Measurements from ENCODE around the gene CNTN4.

Gene CNTN4

GRCh38 chr3:2153053-2153452 lies 54.4 kb downstream of the CNTN4 start:
- DNase-seq (ENCODE audit: low read depth, low spot score), result no peak

DNA sequence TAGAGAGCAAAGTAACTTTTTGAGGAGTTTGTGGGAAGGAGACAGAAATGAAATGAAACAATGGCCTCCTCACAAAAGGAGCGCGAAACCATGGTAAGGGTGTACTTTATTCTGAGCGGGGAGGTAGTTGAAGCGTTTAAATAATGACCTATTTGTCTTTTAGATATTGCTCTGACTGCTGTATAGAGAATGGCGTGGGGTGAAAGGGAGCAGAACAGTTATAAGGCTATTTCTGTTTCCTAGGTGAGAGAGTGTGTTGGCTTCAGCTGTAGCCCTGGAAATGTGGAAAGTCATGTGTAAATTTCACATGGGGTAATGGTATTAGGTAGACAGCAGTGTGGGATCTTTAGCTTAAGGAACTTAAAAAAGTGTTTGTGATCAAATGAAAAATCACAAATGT lies 54.9 kb downstream of the CNTN4 start:
- no peak for DNase-seq (ENCODE audit: low read depth, low spot score)

DNA sequence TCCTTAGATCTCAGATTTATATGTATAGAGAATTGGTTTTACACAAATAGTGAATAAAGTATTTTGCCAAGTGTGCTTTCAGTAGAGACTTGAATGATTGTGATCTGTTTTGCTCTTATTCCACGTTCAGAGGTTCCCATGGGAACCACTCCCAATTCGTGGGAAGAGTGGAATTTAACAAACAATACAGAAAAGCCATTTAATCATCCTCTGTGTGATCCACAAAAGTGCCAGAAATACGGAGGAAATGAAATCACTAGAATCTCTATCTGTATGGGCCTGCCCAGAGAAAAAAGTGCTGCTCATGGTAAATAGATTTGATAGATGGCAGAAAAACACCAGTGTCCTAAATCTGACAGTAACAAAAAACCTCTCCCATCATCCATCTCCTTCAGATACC lies 56.0 kb downstream of the CNTN4 start:
- no peak for DNase-seq (ENCODE audit: low read depth, low spot score)

GRCh38 chr3:2156244-2156847 lies 57.7 kb downstream of the CNTN4 start:
- no peak for DNase-seq (ENCODE audit: low read depth, low spot score)

DNA sequence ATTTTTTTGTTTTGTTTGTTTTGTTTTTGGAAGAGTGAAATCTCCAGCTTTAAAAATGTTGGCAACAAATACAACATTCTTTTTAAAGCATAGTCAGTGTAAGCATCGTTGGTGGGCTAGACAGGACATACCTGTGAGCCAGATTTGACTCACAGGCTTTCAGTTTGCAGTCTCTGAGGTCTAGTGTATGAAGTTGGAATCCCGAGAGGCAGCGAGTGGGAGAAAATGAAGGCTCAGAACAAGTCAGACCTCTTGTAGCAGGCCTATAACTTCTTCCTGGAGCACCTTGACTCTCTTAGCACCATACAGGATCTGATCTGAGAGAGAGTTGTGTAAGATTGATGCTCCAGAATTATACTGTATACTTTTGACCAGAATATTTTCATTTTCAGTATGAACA lies 60.2 kb downstream of the CNTN4 start:
- DNase-seq (ENCODE audit: low read depth, low spot score), result no peak

DNA sequence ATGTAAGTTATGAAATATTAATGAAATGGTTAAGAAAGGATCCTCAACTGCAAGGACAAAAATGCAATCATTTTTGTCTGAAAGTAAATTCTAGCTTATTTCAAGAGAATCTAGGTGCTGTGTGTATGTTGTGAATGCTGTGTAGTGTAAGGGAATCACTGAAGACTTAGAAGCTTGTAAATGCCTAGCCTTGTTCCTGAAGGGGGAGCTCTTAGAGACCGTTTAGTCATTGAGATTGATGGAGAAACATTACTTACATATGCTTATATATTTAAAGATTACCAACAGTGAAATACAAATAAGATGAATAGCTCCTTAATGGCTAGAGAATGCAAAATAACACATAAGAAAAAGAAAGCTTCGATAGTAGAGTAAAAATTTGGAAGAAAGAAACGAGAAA lies 67.9 kb downstream of the CNTN4 start:
- no peak for DNase-seq (ENCODE audit: low read depth, low spot score)

DNA sequence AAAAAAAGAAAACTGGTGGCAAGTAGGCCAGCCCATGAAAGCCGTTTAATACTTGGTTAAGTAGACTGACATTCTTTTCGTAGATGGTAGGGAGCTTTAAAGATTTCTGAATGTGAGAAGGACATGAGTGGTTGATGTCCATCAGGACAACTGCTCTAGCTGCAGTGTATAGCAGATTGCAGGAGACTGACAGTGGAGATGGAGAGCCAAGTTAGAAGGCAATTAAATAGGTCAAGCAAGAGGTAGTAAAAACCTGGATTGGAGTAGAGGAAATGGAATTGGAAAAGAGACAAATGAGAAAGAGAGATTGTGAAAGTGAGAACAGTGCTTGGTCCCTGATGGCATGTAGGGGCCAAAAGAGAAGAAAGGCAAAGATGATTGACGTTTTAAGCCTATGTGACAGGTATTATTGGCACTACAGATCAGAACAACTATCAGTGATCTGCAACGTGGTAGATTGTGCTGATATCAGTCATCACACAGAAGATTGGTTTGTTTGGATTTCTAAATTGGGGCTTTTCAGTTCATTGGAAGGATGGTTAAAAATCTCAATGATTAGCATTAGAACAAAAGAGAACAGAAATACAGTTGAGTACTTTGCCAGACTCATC lies 74.0 kb downstream of the CNTN4 start:
- DNase-seq (ENCODE audit: low read depth, low spot score), result no peak

DNA sequence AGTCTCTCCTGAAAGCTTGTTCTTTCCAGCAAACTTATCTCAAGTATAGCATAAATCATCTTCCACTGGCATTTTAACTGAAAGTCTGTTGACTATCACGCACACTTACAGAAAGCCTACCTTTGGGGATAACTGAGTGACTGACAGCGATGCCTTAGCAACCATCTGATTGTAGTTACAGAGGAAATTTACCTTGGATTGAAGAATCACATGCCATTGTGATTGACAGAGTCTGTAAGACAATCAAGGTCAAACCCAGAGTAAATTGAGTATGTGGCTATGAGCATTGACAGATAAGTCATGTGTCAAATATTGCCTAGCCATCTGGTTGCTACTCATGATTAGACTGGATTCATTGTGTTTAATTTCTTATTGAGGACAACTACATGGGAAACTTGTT lies 82.0 kb downstream of the CNTN4 start:
- DNase-seq (ENCODE audit: low read depth, low spot score), result no peak

DNA sequence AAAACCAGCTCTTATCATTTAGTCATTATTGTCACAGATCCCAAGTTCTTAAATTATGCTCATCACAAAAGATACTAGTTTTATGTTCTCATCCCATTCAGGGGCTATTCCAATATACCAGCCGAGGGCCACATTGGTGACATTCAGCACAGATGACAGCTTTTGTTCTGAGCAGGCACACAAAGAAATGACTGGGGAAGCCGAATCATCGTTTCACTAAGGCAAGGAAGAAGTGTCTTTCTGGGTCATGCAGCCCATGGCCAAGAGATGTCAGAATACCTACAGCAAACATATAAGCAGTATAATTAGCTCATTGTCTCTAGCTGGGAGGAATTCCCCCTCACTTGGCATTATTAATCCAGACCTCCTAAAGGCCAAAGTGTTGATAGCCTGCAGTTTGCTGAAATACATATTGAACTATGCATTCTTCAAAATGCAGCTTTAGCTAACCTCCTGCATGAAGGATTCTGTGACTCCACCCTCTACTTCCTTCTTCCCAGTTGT lies 100.2 kb downstream of the CNTN4 start:
- DNase-seq (ENCODE audit: low read depth, low spot score), result no peak

DNA sequence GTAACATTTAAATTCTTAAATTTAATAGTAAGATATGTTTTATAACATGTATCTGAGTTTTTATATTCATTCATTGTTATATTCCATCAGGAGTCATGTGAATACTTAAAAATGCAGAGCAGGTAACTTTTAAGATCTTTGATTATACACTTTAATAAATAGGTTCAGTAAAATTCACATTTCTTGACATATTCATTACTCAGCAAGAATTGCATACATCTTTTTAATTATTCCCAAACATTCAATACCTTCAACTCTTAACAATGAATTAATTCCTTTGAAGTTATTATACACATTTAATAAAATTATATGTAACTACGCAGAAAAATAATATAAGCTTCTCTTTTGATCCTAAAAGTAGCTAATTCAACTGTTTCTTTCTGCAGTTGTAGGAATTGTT lies 105.4 kb downstream of the CNTN4 start:
- DNase-seq (ENCODE audit: low read depth, low spot score), result no peak

DNA sequence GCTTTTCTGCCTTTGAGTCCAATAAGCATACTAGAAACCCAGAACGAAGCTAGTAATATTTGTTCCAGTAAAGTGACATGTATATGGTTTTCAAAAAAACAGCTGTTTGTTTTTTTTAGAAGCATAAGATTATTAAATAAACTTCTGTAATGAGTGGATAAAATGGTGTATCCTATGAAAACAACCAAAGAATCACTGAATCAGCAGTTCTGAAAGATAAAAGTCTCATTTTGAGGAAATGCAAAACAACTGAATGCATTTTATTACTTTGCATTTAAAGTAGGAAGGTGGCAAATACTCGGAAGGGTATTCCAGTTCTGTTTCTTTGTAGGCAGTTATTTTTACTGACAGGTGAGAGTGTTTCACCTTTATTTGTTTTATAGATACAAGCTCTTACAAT lies 107.0 kb downstream of the CNTN4 start:
- no peak for DNase-seq (ENCODE audit: low read depth, low spot score)

DNA sequence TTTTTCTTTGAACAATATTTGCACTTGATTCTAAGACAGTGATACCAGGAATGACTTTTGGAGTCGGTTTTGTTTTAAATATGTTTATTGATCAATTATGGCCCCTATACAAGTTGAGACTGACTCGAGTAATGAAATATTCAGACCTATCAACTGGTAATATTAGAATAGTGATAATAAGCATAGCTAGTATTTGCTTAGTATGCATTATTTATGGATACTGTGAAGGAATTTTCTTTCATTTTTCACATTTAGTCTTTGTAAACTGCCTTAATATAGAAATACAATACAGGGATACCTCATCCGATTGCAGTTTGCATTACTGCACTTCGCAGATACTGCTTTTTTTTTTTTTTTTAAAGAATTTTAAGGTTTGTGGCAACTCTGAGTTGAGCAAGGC lies 107.9 kb downstream of the CNTN4 start:
- DNase-seq (ENCODE audit: low read depth, low spot score), result no peak

GRCh38 chr3:2211568-2211967 lies 112.9 kb downstream of the CNTN4 start:
- DNase-seq (ENCODE audit: low read depth, low spot score), result no peak

DNA sequence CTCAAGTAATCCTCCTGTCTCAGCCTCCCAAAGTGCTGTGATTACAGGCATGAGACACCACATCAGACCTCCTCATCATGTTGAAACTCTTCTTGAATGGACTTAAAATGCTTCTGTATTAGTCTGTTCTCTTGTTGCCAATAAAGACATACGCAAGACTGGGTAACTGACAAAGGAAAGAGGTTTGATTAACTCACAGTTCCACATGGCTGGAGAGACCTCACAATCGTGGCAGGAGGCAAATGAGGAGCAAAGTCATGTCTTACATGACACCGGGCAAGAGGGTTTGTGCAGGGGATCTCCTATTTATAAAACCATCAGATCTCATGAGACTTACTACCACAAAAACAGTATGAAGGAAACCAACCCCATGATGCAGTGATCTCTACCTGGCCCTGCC lies 113.5 kb downstream of the CNTN4 start:
- DNase-seq (ENCODE audit: low read depth, low spot score), result no peak

GRCh38 chr3:2218375-2218774 lies 119.7 kb downstream of the CNTN4 start:
- no peak for DNase-seq (ENCODE audit: low read depth, low spot score)

DNA sequence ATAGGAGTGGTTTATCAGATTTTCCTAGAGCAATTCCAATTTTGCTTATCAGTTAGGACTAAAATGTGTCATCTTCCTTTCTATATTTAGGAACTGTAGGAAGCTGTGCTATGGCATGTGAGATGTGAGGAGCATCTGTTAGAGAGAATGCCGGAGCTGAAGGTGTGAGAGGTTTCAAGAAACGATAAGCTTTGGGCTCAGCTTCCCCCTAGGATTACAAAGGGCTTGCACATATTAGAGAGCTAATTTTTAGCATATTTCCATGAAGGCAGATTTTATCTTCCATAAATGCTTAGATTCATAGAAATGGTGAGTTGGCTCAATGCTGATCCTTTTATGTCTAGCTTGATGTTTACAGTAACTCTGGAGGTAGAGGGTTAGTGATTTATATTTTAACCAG lies 120.2 kb downstream of the CNTN4 start:
- no peak for DNase-seq (ENCODE audit: low read depth, low spot score)

DNA sequence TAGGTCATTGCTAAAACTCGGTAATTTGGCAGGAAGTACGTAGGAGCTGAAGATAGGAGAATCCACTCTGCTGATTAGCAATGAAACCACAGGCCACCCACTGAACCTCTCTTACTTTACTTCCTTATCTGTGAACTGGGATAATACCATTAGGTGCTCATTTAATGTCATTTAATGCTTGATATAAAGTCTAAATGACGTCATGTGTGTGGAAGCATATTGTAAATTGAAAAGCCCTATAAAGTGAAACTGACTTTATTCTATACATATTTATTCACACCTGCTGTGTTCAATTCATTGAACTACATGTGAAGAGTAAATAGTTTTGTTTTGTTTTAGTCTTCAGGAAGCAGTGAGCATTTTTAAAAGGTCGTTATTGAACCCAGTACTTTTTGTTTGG lies 137.5 kb downstream of the CNTN4 start:
- DNase-seq (ENCODE audit: low read depth, low spot score), result no peak

DNA sequence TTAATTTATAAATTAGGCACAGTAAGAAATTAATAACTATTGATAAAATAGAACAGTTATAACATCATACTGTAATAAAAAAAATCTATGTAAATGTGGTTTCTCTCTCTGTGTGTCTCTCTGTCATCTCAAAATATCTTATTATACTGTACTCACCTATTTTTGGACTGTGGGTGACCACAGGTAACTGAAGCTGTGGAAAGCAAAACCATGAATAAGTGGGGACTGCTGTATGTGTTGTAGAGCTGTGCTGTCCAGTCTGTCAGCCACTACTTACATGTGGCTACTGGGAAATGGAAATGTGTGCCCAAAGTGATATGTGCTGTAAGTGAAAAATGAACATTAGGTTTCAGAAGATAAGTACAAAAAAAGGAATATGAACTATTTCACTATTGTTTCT lies 145.5 kb downstream of the CNTN4 start:
- no peak for DNase-seq (ENCODE audit: low read depth, low spot score)

DNA sequence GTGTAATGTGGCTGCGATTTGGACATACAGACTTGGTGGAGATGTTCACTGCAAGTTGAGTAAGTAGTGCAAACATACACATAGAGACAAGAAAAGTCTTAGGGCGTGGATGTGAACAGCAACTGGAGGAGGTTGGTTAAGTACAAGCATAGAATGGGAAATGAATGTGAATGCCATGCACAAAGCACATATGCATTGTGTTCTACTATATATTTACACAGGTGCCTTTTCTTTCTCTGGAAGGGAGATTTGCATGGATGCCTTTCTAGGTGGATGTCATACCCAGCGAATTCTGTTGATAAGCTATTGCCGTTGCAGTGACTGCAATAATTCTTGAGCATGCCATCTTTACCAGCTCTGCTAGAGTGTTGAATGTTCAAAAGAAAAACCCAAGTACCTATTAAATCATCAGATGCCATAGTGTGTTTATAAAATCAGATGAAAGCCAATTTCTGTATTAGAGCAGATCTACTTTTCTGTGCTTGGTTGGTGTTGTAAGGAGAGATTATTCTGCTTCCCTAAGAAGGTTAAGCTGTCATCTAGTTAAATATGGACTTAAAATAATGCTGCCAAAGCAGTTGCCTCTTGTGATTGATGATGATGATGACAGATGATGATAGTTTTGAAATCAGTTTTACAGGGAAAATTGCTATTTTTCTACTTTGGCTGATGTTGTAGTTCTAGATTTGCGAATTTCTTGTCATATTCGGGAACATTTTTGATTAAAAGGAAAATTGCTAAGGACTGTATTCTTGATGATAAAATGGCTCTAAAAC lies 148.4 kb downstream of the CNTN4 start:
- DNase-seq (ENCODE audit: low read depth, low spot score), result no peak

- DNase-seq (ENCODE audit: low read depth, low spot score), result no peak
Observed at GRCh38 chr3:2247831-2248230, 149.2 kb downstream of the CNTN4 start.

GRCh38 chr3:2250783-2251182 lies 152.1 kb downstream of the CNTN4 start:
- no peak for DNase-seq (ENCODE audit: low read depth, low spot score)

DNA sequence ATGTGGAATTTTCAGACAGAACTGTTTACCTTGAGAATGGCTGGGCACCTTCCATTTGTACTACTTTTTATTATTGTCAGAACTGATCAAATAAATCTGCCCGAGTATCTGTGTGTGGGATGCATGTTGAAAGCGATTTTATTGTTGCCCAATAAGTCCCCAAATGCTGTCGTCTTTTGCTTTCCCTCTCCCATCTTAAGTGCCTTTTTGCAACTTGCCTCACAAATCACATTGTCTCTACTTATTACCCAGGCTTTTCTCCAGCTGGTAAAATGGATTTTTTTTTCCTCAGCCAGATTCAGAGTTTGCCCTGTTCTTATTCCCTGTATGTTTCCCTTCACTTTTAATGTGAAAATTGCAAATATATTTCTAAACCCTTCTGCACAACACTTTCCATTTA lies 163.1 kb downstream of the CNTN4 start:
- no peak for DNase-seq (ENCODE audit: low read depth, low spot score)

DNA sequence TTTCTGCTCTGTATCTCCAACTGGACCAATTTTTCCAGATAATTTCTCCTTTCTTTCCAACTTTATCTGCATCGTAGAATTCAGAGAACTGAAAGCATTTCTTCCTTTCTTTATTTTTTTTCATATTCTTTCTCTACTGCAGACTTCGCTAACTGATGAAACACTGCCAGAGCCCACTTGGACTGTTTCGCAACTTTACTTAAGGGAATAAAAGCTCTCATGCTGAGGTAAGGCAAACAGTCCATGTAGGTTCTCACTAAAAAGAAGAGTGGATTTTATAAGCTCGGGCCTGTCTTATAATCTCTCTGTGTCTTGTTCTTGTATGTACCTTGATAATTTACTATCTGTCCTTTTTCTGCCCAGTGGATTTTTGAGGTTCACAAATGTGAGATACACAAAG lies 163.5 kb downstream of the CNTN4 start:
- DNase-seq (ENCODE audit: low read depth, low spot score), result no peak
